K562 (cell line): ENCODE results near the gene SPTBN5. TPM values are rescaled to one million over a fixed set of nuclear protein-coding genes. Genes with fewer than 3 reads are reported as not detected.

Experiments
- ATAC-seq: fragments of 200-7000 bp; cut with Tn5 transposase; 3 replicates; pipeline ENCODE4 v1.9.1; 2020; ENCODE audit warnings: moderate library complexity
- BruUV-seq: library from RNA; stranded (reverse); fragments of 400-500 nt; replicated peaks from 2 replicates; lab custom pipeline; 2021; lab: Mats Ljungman, UMichigan
- CTCF ChIA-PET: fragments of 300-600 bp; formaldehyde crosslinking; extraction: SDS; loops from one replicate; lab custom pipeline; 2021; ENCODE audit warnings: low intra/inter-chr PET ratio; lab: Yijun Ruan, JAX
- POLR2A ChIA-PET: fragments of 300-600, 350-650 bp; sonication (Branson Sonifier 250); formaldehyde crosslinking; extraction: SDS; loops from one replicate; lab custom pipeline; 2021; ENCODE audit warnings: antibody characterized with exemption, inconsistent platforms; lab: Yijun Ruan, JAX
- DNase-seq, 4 experiments: peaks; one replicate each; pipeline versions ENCODE4 v3.0.0 to v3.0.0-alpha.2; 2011 to 2018; ENCODE audit warnings: low spot score in 3 of 4, mixed read lengths in 3 of 4; ENCODE audit errors: extremely low read depth in 1 of 4
- FAIRE-seq: peaks from 2 replicates; lab custom pipeline; 2011; peaks lifted over from hg19 to GRCh38; lab: Jason Lieb, UNC
- H2AFZ ChIP-seq: 2 replicates; pipeline ENCODE4 v1.6.0; 2011; ENCODE audit warnings: low read depth, low read length, control low read depth, inconsistent platforms
- H3K27ac ChIP-seq: fragments of 200-600 bp; 3 replicates; pipeline ENCODE4 v1.8.0; 2011; ENCODE audit warnings: low read depth, mild to moderate bottlenecking, control low read depth, inconsistent platforms, low read length, moderate library complexity, mixed read lengths; ENCODE audit errors: extremely low read depth
- H3K27me3 ChIP-seq, 2 experiments: fragments of 300-600 bp in 1 of 2; 2 replicates in 1 of 2; 3 replicates in 1 of 2; pipeline versions ENCODE4 v1.6.0 to v1.8.0; 2011; ENCODE audit warnings: inconsistent platforms in 2 of 2, low read length in 2 of 2, mild to moderate bottlenecking in 1 of 2, mixed read lengths in 1 of 2, moderate library complexity in 1 of 2; ENCODE audit not compliant: control insufficient read depth in 2 of 2, insufficient read depth in 2 of 2
- H3K36me3 ChIP-seq: fragments of 300-600 bp; 3 replicates; pipeline ENCODE4 v1.8.0; 2011; ENCODE audit warnings: mild to moderate bottlenecking, low read length, inconsistent platforms; ENCODE audit not compliant: control insufficient read depth, insufficient read depth
- H3K4me1 ChIP-seq, 2 experiments: fragments of 200-600 bp in 1 of 2; replicated peaks in 1 of 2; 2 replicates in 1 of 2; 3 replicates in 1 of 2; pipeline versions ENCODE4 v1.5.1 to v1.8.0; 2011; ENCODE audit warnings: inconsistent platforms in 2 of 2, low read length in 2 of 2, mild to moderate bottlenecking in 1 of 2, mixed read lengths in 1 of 2, moderate library complexity in 1 of 2; ENCODE audit not compliant: control insufficient read depth in 2 of 2, insufficient read depth in 2 of 2
- H3K4me2 ChIP-seq: 2 replicates; pipeline ENCODE4 v1.6.1; 2011; ENCODE audit warnings: low read length, control low read depth, inconsistent platforms, mixed read lengths; ENCODE audit not compliant: insufficient read depth
- H3K4me3 ChIP-seq: fragments of 200-600 bp; sonication (generic), shearing (Covaris generic); 2 replicates; pipeline ENCODE4 v1.5.1; 2016; ENCODE audit warnings: control low read depth, inconsistent platforms
- H3K79me2 ChIP-seq: fragments of 200-600 bp; 3 replicates; pipeline ENCODE4 v1.8.0; 2011; ENCODE audit warnings: low read length, inconsistent platforms; ENCODE audit not compliant: control insufficient read depth, insufficient read depth
- H3K9ac ChIP-seq, 2 experiments: 2 replicates each; pipeline versions ENCODE4 v1.6.0 to v1.6.1; 2011; ENCODE audit warnings: low read depth in 2 of 2, low read length in 2 of 2, control low read depth in 1 of 2, inconsistent platforms in 1 of 2, mild to moderate bottlenecking in 1 of 2, mixed read lengths in 1 of 2; ENCODE audit not compliant: insufficient read depth in 1 of 2
- H3K9me1 ChIP-seq: one replicate; pipeline ENCODE4 v1.6.0; 2011; ENCODE audit warnings: inconsistent platforms, mild to moderate bottlenecking, low read length, moderate library complexity; ENCODE audit not compliant: control insufficient read depth, insufficient read depth
- H3K9me3 ChIP-seq: replicated peaks from 2 replicates; pipeline ENCODE4 v1.5.1; 2011; ENCODE audit warnings: low read depth, low read length, inconsistent platforms; ENCODE audit not compliant: control insufficient read depth, insufficient read depth
- H4K20me1 ChIP-seq: replicated peaks from 2 replicates; pipeline ENCODE4 v1.6.1; 2011; ENCODE audit warnings: low read length, inconsistent platforms, mixed read lengths; ENCODE audit not compliant: control insufficient read depth, insufficient read depth
- CBFA2T3 ChIP-seq: fragments of 450-650 bp; IDR thresholded peaks from 2 replicates; pipeline ENCODE4 v1.6.1; 2017
- FOS ChIP-seq: IDR thresholded peaks from 3 replicates; pipeline ENCODE4 v1.6.1; 2011; ENCODE audit not compliant: insufficient read length; ENCODE audit errors: extremely low read depth
- MCM3 ChIP-seq: fragments of 450-650 bp; IDR thresholded peaks from 2 replicates; pipeline ENCODE4 v1.6.1; 2016
- NR2C1 ChIP-seq, 2 experiments: fragments of 450-650 bp; IDR thresholded peaks; 2 replicates each; pipeline ENCODE4 v1.6.1; 2017; ENCODE audit warnings: mild to moderate bottlenecking in 2 of 2, antibody characterized with exemption in 1 of 2, inconsistent platforms in 1 of 2, missing compliant biosample characterization in 1 of 2, missing genetic modification characterization in 1 of 2
- NR2C2 ChIP-seq, 2 experiments: fragments of 200-800 bp in 1 of 2; sonication (Bioruptor generic) in 1 of 2; sonication (generic) in 1 of 2; formaldehyde crosslinking in 1 of 2; IDR thresholded peaks; 2 replicates each; pipeline versions ENCODE4 v1.6.1 to v1.8.0; 2016 to 2022; ENCODE audit warnings: mild to moderate bottlenecking in 1 of 2, missing compliant biosample characterization in 1 of 2, missing genetic modification characterization in 1 of 2, missing genetic modification reagents in 1 of 2
- PRMT5 ChIP-seq: sonication (generic); formaldehyde crosslinking; IDR thresholded peaks from 2 replicates; pipeline ENCODE4 v1.5.0; 2020; ENCODE audit warnings: missing genetic modification reagents
- RFX1 ChIP-seq: fragments of 450-650 bp; IDR thresholded peaks from 2 replicates; pipeline ENCODE4 v1.6.1; 2016; ENCODE audit warnings: mild to moderate bottlenecking, moderate library complexity
- ZSCAN29 ChIP-seq: fragments of 450-650 bp; IDR thresholded peaks from 2 replicates; pipeline ENCODE4 v1.6.1; 2017
- WGBS: fragments of 100-300 bp; shearing (Covaris generic); methylation state at CpG from one replicate; pipeline ENCODE4 v1.1.6; 2016; ENCODE audit warnings: low coverage, mixed read lengths; ENCODE audit not compliant: insufficient coverage; ENCODE audit errors: missing lambda C conversion rate; 5-methylcytosine and 5-hydroxymethylcytosine counted together
- in situ Hi-C: fragments of 300-500 bp; cut with MboI; formaldehyde crosslinking; loops from 4 replicates; pipeline ENCODE4 v1.15.0; 2018; ENCODE audit warnings: inconsistent platforms, mixed read lengths
- intact Hi-C: fragments of 100-400 bp; cut with micrococcal nuclease; formaldehyde crosslinking; loops from 2 replicates; pipeline ENCODE4 v1.14.2; 2022
- polyA plus RNA-seq, 8 experiments: library from polyadenylated mRNA; depleted of rRNA in 4 of 8; stranded (reverse) in 5 of 8; unstranded in 3 of 8; fragments of >200 nt; fragmentation: Nextera tagmentation in 2 of 8; fragmentation: Illumina TruSeq in 1 of 8; extraction: Ambion mirVana in 2 of 8; extraction: Trizol in 1 of 8; gene quantifications; 2 replicates each; pipeline versions ENCODE4 v1.2.1 to v1.2.3, GENCODE V29; 2011 to 2014; ENCODE audit warnings: inconsistent platforms in 1 of 8, missing spikeins in 1 of 8
- total RNA-seq, 7 experiments: library from RNA; depleted of rRNA in 6 of 7; stranded (reverse); fragments of >200 nt in 6 of 7; fragmentation: Illumina TruSeq in 2 of 7; extraction: Trizol in 2 of 7; gene quantifications; 2 replicates each; pipeline versions ENCODE4 v1.2.1 to v1.2.3, GENCODE V29; 2011 to 2021; ENCODE audit warnings: low replicate concordance in 1 of 7
- TF ChIP-seq, protein P1 (sequence below): fragments of 250-450 bp; sonication (Bioruptor Pico); IDR thresholded peaks from 2 replicates; pipeline ENCODE4 v1.4.0; 2020

The SPTBN5 gene
- total and polyA plus RNA-seq, 9 of the 15 experiments (the other 6 are each of a cell fraction or from before 2014, with no cell fraction given), result 0.02 TPM; not detected in 8

DNA sequence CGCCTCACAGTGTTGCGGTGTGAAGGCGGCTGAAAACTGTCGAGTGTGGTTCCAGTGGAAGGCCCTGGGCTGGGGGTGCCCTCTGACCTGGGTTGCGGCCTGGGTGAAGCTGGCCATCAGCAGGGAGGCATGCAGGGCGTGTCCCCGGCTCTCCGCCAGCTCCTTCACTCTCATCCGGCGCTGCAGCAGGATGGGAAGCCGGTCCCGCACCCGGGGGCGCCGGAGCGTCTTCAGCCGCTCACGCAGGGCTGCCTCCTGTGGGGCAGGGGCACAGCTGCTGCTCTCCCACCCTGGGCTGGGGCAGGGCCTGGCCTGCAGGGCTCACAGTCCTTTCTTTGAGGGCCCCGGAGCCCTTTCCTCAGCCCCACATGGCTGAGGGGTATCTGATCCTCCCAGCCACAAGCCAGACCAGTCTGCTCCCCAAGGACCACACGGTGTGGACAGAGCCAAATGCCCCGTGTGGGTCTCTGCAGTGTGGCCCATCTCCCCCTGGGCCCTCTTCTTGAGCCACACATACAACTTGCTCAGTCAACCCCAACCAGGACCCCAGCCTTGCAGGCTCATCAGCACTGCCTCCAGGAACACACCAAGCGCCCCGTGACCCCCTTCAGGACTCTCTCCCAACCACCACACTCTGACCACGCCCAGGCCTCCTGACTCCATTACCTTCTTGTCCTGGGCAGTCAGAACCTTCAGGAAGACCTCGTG is 26.8 kb downstream of the SPTBN5 start (continued):
- TF ChIP-seq, protein P1, sequence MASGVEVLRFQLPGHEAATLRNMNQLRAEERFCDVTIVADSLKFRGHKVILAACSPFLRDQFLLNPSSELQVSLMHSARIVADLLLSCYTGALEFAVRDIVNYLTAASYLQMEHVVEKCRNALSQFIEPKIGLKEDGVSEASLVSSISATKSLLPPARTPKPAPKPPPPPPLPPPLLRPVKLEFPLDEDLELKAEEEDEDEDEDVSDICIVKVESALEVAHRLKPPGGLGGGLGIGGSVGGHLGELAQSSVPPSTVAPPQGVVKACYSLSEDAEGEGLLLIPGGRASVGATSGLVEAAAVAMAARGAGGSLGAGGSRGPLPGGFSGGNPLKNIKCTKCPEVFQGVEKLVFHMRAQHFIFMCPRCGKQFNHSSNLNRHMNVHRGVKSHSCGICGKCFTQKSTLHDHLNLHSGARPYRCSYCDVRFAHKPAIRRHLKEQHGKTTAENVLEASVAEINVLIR, result no peak
- TF ChIP-seq CBFA2T3 (no peak), FOS (no peak), PRMT5 (no peak)

DNA sequence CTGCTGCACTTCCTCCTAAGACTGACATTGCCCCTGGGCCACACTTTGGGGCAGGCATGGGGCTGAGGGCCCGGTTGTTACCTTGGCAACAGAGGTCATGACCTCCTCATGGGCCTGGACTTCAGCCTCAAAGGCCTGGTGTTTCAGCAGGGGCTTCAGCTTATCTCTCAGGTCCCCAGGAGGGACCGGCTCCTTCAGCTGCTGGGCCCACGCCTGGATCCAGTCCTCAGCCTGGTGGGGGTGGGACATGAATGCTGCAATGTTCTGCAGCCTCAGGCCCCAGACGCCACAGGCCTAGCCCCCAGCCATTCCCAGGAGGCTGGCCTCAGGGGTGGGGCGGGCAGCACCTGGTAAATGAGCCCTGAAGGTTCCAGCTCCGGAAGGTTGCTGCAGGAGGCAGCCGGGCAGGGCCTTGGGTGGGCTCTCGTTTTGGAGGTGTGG is 27.6 kb downstream of the SPTBN5 start:
- POLR2A ChIA-PET, result interaction anchor here (0.8 kb wide), 1 partner anchor 9 kb away, joined by 4 read pairs; no protein-coding TSS in a partner anchor
- Histone ChIP-seq H3K27me3 (peaks cover 81 to 96% of the 10 kb centered on the region in 2 experiments), H3K4me2 (no peak overlapping the region), H3K79me2 (no peaks in the 10 kb centered on the region), H4K20me1 (peaks cover 29% of the 10 kb centered on the region), H3K27ac (no peak overlapping the region), H3K9me3 (no peaks in the 10 kb centered on the region), H3K36me3 (no peaks in the 10 kb centered on the region), H2AFZ (no peak overlapping the region), H3K4me3 (no peak overlapping the region), H3K4me1 (peaks cover 0 to 55% of the 10 kb centered on the region in 2 experiments; a peak in 3 of 5 replicates), H3K9ac (peak overlapping the region in 1 of 2 experiments; percentile 20; a peak in 1 of 4 replicates), H3K9me1 (no peaks in the 10 kb centered on the region)
- WGBS, result 20% methylated on average over 8 of the region's 8 CpGs
- FAIRE-seq (no peak), ATAC-seq (no peak), DNase-seq (peak in 3 of 4 experiments; percentile 26 to 41 (median 35))
- no TSS peak for BruUV-seq
- intact Hi-C loops, result no loop called here
- CTCF ChIA-PET, result no interaction called here
- TF ChIP-seq ZSCAN29, result no peak
- TF ChIP-seq RFX1, result peak; percentile 74; the same call in 1 of the 2 replicates
- TF ChIP-seq NR2C1 (IDR thresholded peaks at IDR 0.05), result no peak; the same call in 1 of the 2 replicates
- TF ChIP-seq NR2C1 (tag; IDR thresholded peaks at IDR 0.05), result peak; percentile 66
- TF ChIP-seq MCM3, result no peak
- TF ChIP-seq NR2C2 (CRISPR knock-in tag; IDR thresholded peaks at IDR 0.05), result no peak
- peak; percentile 35; the same call in 1 of the 2 replicates for TF ChIP-seq NR2C2 (tag; IDR thresholded peaks at IDR 0.05)
- in situ Hi-C loops, result no loop called here
